CD4-positive, alpha-beta T cell treated with Interleukin-15 for 1 hour (primary cell): ENCODE data around the gene BCL3.
A peak's percentile ranks its signal among the peaks of the same experiment; 100 is the strongest.
"Not testable (repeated sequence)": the region's sequence is repeated elsewhere in the genome, so short reads cannot be mapped to it uniquely, and the experiment has no call there.

Experiments
- DNase-seq: peaks from one replicate; pipeline ENCODE4 v3.0.0-alpha.2; 2020

The BCL3 gene, protein sequence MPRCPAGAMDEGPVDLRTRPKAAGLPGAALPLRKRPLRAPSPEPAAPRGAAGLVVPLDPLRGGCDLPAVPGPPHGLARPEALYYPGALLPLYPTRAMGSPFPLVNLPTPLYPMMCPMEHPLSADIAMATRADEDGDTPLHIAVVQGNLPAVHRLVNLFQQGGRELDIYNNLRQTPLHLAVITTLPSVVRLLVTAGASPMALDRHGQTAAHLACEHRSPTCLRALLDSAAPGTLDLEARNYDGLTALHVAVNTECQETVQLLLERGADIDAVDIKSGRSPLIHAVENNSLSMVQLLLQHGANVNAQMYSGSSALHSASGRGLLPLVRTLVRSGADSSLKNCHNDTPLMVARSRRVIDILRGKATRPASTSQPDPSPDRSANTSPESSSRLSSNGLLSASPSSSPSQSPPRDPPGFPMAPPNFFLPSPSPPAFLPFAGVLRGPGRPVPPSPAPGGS

GRCh38 chr19:44748426-44749254, at the start of gene BCL3:
BCL3 (plus strand) TSS chr19:44748708; CDS start chr19:44748791, 83 bp downstream.
- DNase-seq: peak; percentile 92

DNA sequence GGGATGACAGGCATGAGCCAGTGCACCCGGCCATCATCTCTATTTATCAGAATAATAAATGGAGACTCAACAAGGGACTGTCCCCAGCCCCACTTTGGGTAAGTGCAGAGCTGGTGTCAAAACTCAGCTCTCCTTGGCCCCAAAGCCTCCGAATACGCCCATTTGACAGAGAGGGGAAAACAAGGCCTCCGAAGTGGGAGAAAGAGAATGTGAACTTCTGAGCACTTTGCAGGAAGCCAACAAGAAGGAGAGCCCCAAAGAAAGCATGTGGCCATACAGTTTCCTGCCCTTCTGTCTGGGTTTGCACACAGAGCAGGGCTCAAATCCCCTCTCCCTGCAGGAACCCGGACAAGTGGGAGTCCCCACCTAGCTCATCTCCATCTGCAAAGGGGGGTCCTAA, 48.0 kb upstream of the BCL3 start:
- DNase-seq: no peak

GRCh38 chr19:44701228-44701627, 47.3 kb upstream of the BCL3 start:
- DNase-seq: no peak

DNA sequence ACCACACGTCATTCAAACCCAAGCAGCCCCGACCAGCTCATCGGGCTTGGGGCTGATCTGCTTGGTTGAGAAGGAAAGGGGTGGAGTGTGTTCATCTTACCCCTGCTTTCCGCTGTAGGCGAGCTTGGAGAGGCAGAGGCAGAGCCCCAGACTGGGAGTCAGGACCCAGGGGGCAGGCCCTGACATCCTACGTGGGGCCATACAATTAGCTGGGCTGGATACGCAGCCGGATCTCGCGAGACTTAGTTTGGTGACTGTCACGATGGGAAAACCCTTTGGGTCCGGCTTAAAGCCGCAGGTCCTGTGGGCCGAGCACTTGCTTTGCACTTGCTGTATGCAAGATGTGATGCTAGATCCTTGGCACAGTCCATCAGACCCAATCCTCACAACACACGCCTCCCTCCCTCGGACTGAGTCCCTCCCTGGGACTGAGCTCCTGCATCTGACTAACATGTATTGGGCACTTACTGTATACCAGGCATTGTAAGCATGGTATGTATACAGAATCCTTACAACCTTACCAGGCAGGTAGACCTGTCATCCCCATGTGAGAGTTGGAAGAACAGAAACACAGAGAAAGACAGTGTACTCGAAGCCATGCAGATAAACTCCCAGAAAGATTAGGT, 45.8 kb upstream of the BCL3 start:
- DNase-seq: no peak

GRCh38 chr19:44703336-44704078, 45.0 kb upstream of the BCL3 start:
- DNase-seq: no peak

GRCh38 chr19:44704982-44705381, 43.5 kb upstream of the BCL3 start:
- no peak for DNase-seq

GRCh38 chr19:44705502-44706010, 43.0 kb upstream of the BCL3 start:
- no peak for DNase-seq

DNA sequence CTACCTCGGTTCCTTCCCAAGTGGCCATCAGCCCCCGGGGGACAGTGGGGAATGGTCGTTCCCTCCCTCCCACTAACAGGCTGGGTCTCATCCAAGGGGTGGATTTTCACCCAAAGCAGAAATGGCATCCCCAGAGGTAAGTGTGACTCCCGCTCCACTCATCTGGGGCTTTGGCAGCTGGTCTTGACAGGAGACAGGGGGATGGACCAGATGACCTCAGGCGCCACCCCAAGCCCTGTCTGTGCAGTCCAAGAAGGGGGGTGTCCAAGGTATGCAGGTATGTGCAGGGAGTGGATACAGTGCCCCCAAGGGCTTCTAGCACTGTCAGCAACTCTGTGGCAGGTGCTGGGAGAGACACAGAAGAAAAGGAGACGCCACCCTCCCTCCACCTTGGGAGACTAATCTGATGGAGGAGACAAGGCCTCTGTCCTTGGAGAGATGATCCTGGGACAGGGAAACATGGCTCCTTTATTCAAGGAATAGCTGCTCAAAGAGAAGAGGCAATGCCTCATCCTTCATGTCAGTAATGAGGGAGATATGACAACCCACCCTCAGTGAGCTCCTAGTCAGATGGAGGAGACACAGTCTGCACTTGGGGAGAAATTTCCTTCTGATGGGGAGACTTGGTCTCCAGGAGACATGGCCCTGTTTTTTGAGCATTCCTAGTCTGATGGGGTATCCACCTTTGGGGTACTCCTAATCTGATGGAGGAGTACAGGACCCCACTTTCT, 41.8 kb upstream of the BCL3 start:
- DNase-seq: no peak

DNA sequence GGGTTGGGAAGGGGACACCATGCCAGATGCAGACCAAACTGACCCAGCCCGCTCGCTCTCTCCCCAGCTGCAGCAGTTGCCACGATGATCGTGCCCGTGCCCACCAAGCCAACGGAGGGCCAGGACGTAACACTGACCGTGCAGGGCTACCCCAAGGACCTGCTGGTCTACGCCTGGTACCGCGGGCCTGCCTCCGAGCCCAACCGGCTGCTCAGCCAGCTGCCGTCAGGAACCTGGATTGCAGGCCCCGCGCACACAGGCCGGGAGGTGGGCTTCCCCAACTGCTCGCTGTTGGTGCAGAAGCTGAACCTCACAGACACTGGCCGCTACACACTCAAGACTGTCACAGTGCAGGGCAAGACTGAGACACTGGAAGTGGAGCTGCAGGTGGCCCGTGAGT, 40.7 kb upstream of the BCL3 start:
- DNase-seq: no peak

GRCh38 chr19:44708940-44709339, 39.6 kb upstream of the BCL3 start:
- DNase-seq: no peak

GRCh38 chr19:44709434-44710266, 38.9 kb upstream of the BCL3 start:
- not testable (repeated sequence) for DNase-seq

GRCh38 chr19:44710483-44710882, 38.0 kb upstream of the BCL3 start:
- DNase-seq: no peak

GRCh38 chr19:44712864-44713515, 35.5 kb upstream of the BCL3 start:
- no peak for DNase-seq

DNA sequence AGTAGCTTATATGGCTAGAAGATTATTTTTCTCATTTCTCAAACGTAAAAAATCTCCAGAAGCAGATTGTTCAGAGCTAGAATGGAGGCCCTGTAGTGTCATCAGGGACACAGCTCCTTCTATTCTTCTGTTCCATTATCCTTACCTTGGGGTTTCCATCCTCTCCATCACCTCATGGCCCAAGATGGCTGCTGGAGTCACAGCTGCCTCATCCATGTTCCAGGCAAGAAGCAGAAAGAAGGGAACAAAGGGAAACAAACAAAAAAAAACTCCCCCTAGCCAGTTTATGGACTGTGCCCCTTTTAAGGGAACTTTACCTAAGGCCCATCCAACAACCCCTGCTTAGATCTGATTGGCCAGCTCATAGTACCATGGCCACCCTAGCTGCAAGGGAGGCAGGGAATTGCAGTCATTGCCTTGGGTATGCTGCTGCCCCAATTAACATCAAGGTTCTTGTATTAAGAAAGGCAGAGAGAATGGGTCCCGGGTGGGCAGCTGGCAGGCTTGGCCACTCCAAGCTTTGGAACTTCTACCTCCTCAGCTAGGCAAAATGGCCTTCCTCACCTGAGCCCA, 33.8 kb upstream of the BCL3 start:
- no peak for DNase-seq

DNA sequence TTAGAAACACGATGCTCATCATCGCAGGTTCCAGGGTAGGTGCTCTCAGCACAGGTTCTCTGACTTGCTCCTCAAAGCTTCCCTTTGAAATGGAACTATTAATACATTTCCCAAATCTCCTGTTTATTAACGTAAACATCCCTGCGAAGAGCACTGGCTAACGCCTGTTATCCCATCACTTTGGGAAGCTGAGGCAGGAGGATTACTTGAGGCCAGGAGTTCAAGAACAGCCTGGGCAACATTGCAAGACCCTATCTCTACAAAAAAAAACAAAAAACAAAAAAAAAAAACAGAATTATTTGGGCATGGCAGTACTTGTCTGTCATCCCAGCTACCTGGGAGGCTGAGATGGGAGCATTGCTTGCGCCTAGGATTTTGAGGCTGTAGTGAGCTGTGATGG, 30.9 kb upstream of the BCL3 start:
- DNase-seq: no peak

DNA sequence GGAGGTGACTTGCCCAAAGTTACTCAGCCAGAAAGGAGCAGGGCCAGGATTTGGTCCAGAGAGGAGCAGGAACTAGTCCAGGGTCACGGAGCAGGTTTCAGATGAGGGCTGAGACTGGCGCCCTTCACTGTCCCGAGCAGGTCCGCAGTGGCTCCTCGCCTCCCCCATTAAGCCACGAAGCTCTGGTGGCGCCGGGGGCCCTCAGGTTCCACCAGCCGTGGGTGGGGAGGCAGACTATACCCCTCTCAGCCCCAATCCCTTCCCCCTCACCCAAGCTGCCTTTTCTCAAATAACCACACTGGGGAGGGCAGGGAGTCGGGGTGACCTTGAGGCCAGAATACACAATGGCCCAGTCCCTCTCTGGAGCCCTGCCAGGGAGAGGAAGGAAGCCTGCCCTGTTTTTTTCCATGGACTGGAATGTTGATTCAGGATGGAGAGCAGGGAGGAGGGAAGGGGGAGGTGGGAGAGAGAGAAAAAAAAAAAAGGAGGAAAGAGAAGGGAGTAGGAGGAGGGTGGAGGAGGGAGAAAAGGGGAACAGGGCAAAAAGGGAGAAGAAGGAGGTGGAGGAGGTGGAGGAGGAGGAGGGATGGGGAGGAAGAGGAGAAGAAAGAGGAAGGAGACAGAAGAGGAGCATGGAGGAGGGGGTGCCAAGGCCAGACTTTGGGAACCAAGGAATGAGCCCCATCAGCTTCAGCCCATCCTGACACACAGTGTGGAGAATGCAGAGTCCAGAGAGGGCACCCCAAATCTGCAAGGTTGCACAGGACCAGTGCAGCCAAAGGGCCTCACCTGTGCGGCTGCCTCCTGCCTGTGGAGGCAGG, 29.9 kb upstream of the BCL3 start:
- no peak for DNase-seq

DNA sequence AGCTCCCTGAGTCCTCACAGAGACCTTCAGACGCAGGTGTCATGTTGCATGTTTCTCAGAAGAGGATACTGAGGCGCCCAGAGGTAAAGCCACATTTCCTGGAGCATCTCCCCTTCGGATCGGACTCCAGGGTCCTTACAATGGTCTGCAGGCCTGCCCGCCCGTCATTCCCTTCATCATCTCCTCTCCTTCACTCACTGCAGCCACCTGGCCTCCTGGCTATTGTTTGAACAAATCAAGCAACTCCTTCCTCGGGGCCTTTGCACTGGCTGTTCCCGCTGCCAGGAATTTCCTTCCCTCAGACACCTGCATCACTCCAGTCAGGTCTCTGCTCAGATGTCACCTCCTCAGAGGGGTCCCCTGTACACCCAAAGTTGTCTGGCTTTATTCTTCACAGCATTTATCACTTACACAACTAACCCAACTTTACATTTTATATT, 29.2 kb upstream of the BCL3 start:
- no peak for DNase-seq

DNA sequence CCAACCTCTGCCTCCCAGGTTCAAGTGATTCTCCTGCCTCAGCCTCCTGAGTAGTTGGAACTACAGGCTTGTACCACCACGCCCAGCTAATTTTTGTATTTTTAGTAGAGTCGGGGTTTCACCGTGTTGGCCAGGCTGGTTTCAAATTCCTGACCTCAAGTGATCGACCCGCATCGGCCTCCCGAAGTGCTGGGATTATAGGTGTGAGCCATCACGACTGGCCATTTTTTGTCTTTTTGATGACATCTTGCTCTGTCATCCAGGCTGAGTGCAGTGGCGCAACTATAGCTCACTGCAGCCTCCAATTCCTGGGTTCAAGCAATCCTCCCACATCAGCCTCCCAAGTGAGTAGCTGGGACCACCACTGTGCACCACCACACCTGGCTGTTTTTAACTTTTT, 28.1 kb upstream of the BCL3 start:
- not testable (repeated sequence) for DNase-seq

DNA sequence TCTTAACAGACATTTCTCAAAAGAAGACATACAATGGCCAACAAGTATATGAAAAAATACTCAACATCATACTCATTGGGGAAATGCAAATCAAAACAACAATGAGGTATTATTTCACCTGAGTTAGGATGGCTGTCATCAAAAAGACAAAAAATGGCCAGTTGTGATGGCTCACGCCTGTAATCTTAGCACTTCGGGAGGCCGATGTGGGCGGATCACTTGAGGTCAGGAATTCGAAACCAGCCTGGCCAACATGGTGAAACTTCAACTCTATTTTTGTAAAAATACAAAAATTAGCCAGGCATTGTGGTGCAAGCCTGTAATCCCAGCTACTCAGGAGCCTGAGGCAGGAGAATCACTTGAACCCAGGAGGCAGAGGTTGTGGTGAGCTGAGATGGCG, 27.6 kb upstream of the BCL3 start:
- no peak for DNase-seq
